ENCODE results near the gene NAB2. TPM values are rescaled to one million over a fixed set of nuclear protein-coding genes. Genes with fewer than 3 reads are reported as not detected.

The NAB2 gene
- total and polyA plus RNA-seq, 2 donors (not counting 3 experiments of a cell fraction or from before 2014, with no cell fraction given): 14.6 to 15.9 TPM

DNA sequence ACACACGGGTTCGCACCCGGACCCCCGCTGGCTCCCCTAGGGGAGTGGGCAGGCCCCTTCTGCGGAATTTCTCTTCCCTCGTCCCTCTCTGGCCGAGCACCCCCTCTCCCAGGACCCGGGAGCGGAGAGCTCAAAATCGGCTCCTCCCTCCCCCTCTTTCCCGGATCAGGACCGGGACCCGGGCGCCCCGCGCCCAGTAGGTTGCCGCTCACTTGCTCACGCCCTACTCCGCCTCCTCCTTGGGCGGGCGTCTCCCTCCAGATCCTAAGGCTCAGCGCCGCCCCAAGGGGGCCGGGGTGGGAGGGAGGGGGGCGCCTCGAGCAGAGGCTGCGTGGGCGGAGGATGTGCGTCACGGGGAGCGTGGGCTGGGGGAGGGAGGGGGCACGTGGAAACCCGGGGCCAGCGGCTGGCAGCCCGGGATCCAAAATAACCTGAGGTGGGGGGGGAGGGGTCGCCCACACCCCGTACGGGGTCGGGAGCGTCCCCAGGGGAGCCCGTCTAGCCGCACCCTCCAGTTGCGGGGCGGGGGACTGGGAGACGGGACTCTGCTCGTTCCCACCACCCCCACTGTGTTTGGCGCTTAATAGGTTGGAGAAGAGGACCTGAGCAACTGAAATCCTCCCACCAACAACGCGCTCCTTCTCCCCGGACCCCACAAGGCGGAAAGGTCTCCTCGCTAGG is 1.8 kb upstream of the NAB2 start:
- intact Hi-C loops (cut with micrococcal nuclease): loop anchor here (1.0 to 5.0 kb wide), 2 partner anchors 9 to 400 kb away; partner anchors contain the start of genes NEMP1 and PTGES3

DNA sequence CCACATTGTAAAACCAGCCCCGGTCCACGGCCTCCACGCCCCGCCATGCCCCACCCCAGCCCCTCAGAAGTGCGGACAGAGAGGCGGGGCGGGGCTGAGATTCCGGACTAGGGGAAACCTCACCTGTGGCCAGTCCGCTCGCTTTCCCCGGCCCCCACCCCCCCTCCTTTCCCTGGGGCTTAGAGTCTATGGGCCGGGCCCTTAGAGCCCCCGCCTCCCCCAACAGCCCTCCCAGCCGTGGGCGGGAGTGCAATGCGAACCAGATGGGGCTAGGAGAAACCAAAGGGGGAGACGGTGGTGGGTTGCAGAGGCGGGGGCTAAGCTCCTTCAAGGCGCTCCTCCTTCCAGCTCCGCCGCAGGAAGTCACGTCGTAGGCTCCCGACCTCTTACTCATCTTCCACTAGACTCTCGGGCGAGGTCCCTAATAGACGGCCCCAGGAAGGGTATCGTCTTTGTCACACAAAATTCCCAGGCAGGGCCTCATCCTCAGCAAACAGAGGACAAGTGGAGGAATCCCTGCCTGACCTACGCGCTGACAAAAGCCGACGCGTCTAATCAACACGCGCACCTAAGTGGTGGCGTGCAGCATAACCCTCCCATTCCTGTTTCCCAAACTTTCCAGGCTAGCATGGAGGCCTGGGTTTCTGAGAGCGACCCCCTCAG is 1.1 kb upstream of the NAB2 start:
- POLR2A ChIA-PET: interaction anchor here (1.2 to 2.5 kb wide), 3 partner anchors 9 to 24 kb away, joined by 3 to 11 read pairs (median 7); partner anchors contain the start of genes NEMP1 and STAT6
- FAIRE-seq: peak; percentile 81

More for the DNA sequence above, 1.8 kb upstream of the NAB2 start:
- Histone ChIP-seq H3K4me3 (replicated peaks in 1 of 3; ENCODE audit: insufficient read depth in 1 of 3, low read depth in 1 of 3, low read length in 3 of 3) (peak overlapping the region; percentile 70 to 81 (median 79)), H3K36me3 (ENCODE audit: control insufficient read depth in 2 of 2, extremely low read depth in 1 of 2, insufficient read depth in 2 of 2, low read length in 2 of 2) (peaks cover 0 to 6% of the 10 kb centered on the region in 2 experiments), H3K27me3 (ENCODE audit: control insufficient read depth in 2 of 2, insufficient read depth in 2 of 2, low read length in 2 of 2) (no peaks in the 10 kb centered on the region), H3K4me1 (ENCODE audit: control insufficient read depth, extremely low read depth, insufficient read depth, low read length) (peaks cover 16% of the 10 kb centered on the region), H2AFZ (ENCODE audit: low read depth, low read length) (peak overlapping the region; percentile 79), H4K20me1 (replicated peaks; ENCODE audit: control insufficient read depth, extremely low read depth, insufficient read depth, low read length) (no peaks in the 10 kb centered on the region), H3K4me2 (ENCODE audit: insufficient read depth, low read length) (peak overlapping the region; percentile 89), H3K27ac (ENCODE audit: insufficient read depth, low read depth, low read length) (peak overlapping the region; percentile 82), H3K79me2 (ENCODE audit: control insufficient read depth, insufficient read depth, low read length) (peaks cover 16% of the 10 kb centered on the region), H3K9ac (replicated peaks; ENCODE audit: extremely low read depth, insufficient read depth, low read length) (peak overlapping the region; percentile 87), H3K9me1 (replicated peaks; ENCODE audit: control insufficient read depth, extremely low read depth, insufficient read depth, low read length) (no peaks in the 10 kb centered on the region), H3K9me3 (replicated peaks; ENCODE audit: control insufficient read depth, insufficient read depth, low read length) (no peaks in the 10 kb centered on the region)
- dilution Hi-C loops (cut with MboI; ENCODE audit: extremely low pct_ligation_motif_present, low sequenced_read_pairs): no loop called here
- no peak for TF ChIP-seq POLR2AphosphoS5 (IDR thresholded peaks at IDR 0.05; ENCODE audit: insufficient read depth, low read depth, low read length)
- no peak for TF ChIP-seq JUN (IDR thresholded peaks at IDR 0.05; ENCODE audit: borderline replicate concordance, insufficient read depth, insufficient read length, low read depth)
- BruUV-seq (replicated peaks): no TSS peak
- DNase-seq (ENCODE audit: low read depth, low spot score): peak; percentile 76
- ChIA-PET CTCF (interaction anchor here (1.0 to 14.4 kb wide), 4 partner anchors 8 to 24 kb away, joined by 3 to 158 read pairs (median 11); partner anchors contain the start of genes NEMP1 and STAT6), POLR2A (interaction anchor here (0.7 to 2.5 kb wide), 3 partner anchors 8 to 25 kb away, joined by 6 to 11 read pairs (median 7); partner anchors contain the start of genes NEMP1 and STAT6)
- peak; percentile 78 for FAIRE-seq

More for the DNA sequence above, 1.1 kb upstream of the NAB2 start:
- H3K79me2 ChIP-seq (ENCODE audit: control insufficient read depth, insufficient read depth, low read length): peaks cover 16% of the 10 kb centered on the region
- peak; percentile 39 for TF ChIP-seq FOS (IDR thresholded peaks at IDR 0.05; ENCODE audit: borderline replicate concordance, insufficient read depth, low read length)
- TF ChIP-seq POLR2A (IDR thresholded peaks at IDR 0.05; ENCODE audit: low read depth, low read length): no peak
- TF ChIP-seq GATA2 (IDR thresholded peaks at IDR 0.05; ENCODE audit: insufficient read depth, insufficient read length, low read depth, low read length): no peak
- H2AFZ ChIP-seq (ENCODE audit: low read depth, low read length): peak overlapping the region; percentile 79
- DNase-seq (ENCODE audit: low read depth, low spot score): peak; percentile 88
- peak overlapping the region; percentile 76 for H3K27ac ChIP-seq (ENCODE audit: insufficient read depth, low read depth, low read length)
- intact Hi-C loops (cut with micrococcal nuclease) (loop anchor here (1.0 to 5.0 kb wide), 3 partner anchors 10 to 401 kb away; partner anchors contain the start of genes NEMP1 and PTGES3), dilution Hi-C loops (cut with MboI; ENCODE audit: extremely low pct_ligation_motif_present, low sequenced_read_pairs) (no loop called here)
- no peaks in the 10 kb centered on the region for H3K27me3 ChIP-seq (ENCODE audit: control insufficient read depth in 2 of 2, insufficient read depth in 2 of 2, low read length in 2 of 2)
- H3K9ac ChIP-seq (replicated peaks; ENCODE audit: extremely low read depth, insufficient read depth, low read length): peak overlapping the region; percentile 33
- H3K4me1 ChIP-seq (ENCODE audit: control insufficient read depth, extremely low read depth, insufficient read depth, low read length): peaks cover 16% of the 10 kb centered on the region
- H3K4me3 ChIP-seq (replicated peaks in 1 of 3; ENCODE audit: insufficient read depth in 1 of 3, low read depth in 1 of 3, low read length in 3 of 3): peak overlapping the region; percentile 36 to 70 (median 55)
- H3K9me3 ChIP-seq (replicated peaks; ENCODE audit: control insufficient read depth, insufficient read depth, low read length): no peaks in the 10 kb centered on the region
- no peaks in the 10 kb centered on the region for H3K9me1 ChIP-seq (replicated peaks; ENCODE audit: control insufficient read depth, extremely low read depth, insufficient read depth, low read length)
- peak overlapping the region; percentile 57 for H3K4me2 ChIP-seq (ENCODE audit: insufficient read depth, low read length)
- H3K36me3 ChIP-seq (ENCODE audit: control insufficient read depth in 2 of 2, extremely low read depth in 1 of 2, insufficient read depth in 2 of 2, low read length in 2 of 2): peaks cover 0 to 12% of the 10 kb centered on the region in 2 experiments
- no peaks in the 10 kb centered on the region for H4K20me1 ChIP-seq (replicated peaks; ENCODE audit: control insufficient read depth, extremely low read depth, insufficient read depth, low read length)
- TSS peak; percentile 84 for BruUV-seq (replicated peaks)
- CTCF ChIA-PET: interaction anchor here (2.3 to 14.4 kb wide), 3 partner anchors 9 to 23 kb away, joined by 12 to 158 read pairs (median 122); partner anchors contain the start of genes NEMP1 and STAT6

All from endothelial cell of umbilical vein (primary cell).